GM12892 (cell line): Measurements from ENCODE around the gene EPHA10.

Experiments
- POLR2A ChIP-seq: IDR thresholded peaks from 2 replicates; pipeline ENCODE4 v1.6.1; 2011; ENCODE audit warnings: low read depth, low read length, control low read depth
- POLR2AphosphoS5 ChIP-seq: IDR thresholded peaks from 2 replicates; pipeline ENCODE4 v1.6.1; 2011; ENCODE audit warnings: low read depth, low read length, control low read depth

DNA sequence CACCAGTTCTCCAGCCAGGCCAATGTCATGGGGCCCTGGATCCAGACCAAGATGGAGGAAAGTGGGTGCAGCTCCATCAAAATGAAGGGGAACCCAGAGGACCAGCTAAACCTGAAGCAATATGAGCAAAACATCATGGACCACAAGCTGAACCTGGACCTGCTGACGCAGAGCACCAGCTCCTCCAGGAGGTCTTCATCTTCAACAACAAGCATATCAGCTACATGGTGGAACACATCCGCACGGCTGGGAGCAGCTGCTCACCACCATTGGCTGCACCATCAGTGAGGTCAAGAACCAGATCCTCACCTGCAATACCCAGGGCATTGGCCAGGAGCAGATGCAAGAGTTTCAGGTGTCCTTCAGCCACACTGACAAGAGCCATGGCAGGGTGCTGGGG is 13.7 kb upstream of the EPHA10 start:
- TF ChIP-seq POLR2AphosphoS5 (no peak), POLR2A (no peak)
